Measurements from ENCODE around the gene TSPAN3.

The TSPAN3 gene

DNA sequence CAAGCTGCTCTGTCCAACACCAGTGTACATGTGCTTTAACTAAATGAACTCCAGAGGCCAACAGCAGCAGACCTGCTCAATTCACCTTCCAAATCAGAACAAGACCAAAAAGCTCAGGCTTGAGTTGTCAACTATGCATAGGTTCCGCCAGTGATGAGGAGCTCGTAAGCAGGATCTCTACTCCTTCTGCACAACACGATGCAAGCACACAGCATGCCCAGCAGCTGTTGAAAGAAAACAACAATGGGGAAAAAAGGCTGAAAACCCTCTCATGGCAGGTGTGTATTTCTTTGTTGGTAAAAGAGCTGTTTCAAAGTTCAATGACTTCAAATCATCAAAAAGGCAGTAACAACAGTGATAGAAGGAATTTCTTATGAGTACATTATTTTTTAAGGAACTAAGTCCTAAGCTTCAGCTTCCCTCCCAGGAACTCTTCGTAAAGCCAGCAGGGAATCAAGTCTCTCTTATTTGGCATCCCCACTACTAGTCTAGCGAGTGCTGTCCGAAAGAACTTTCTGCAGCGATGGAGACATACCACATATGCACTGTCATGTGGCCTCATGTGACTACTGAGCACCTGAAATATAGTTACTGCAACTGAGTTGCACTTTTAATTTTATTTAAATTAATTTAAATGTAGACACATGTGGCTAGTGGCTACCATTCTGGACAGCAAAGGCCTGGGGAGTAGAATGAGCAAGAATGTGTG is 24.1 kb downstream of the TSPAN3 start:
- H3K27ac Mint-ChIP-seq = peak overlapping the region; percentile 40

DNA sequence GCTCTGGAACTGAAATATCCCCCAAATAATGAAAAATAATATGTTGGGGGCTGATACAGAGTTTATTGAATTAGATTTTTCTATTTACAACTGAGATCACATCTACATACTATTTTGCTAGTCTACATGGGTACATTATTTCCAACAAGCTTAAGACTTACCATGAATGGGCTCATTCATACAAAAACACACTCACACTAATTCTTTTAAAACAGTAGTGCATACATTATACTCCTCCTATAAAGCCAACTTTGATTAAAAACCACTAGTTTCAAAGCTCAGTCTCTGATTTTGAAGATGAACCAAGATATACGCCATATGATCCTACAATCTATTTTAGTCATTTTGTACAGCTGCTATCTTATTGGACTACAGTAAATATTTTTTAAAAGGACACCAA is 24.9 kb downstream of the TSPAN3 start:
- no peaks in the 10 kb centered on the region for H3K9me3 Mint-ChIP-seq
- peak overlapping the region; percentile 40 for H3K27ac Mint-ChIP-seq
- ATAC-seq = no peak
- H3K36me3 Mint-ChIP-seq = peaks cover 86% of the 10 kb centered on the region
- no peak overlapping the region for H3K4me3 Mint-ChIP-seq
- DNase-seq (ENCODE audit: low spot score in 2 of 2) = no peak
- H3K4me1 Mint-ChIP-seq = peaks cover 29% of the 10 kb centered on the region

More for the DNA sequence above, 24.1 kb downstream of the TSPAN3 start:
- H3K4me3 Mint-ChIP-seq = no peak overlapping the region
- DNase-seq (ENCODE audit: low spot score in 2 of 2) = no peak
- peaks cover 25% of the 10 kb centered on the region for H3K4me1 Mint-ChIP-seq
- no peaks in the 10 kb centered on the region for H3K9me3 Mint-ChIP-seq
- no peak for ATAC-seq
- H3K36me3 Mint-ChIP-seq = peaks cover 86% of the 10 kb centered on the region

DNA sequence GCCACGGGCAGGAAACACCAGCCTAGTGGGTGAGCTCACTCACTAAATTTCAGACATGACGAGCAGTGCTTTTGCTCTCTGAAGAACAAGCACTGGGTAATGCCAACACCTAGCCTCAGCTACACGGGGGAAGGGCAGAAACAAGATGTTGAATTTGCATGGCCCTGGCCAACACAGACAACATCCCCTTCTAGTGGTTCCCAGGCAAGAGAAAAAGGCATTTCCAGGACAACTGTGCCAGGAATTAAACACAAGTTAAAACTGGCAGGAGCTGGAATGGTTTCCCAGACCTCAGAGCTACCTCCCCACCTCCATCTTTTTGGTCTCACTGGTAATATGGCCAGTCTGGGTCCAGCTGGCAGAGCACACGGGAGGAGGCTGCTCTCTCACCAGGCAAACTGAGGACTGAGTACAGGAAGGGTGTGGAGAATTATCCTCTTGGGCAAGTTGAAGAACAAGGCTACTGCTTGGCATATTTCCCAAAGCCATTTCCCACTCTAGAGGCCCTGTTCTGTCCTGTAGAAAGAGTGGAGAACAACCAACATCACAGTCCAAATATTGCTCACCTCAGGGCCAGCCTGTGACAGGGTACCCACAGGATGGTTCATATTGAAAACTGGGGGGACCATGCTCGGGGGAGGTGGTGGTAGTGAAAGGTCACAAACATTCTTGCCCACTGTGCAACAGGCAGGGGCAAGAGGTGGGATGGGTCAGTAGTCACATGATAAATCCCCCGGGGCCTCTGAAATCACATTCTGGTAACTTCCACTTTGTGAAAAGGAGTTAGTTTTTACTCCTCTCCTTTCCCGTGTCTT is 26.5 kb downstream of the TSPAN3 start:
- DNase-seq (ENCODE audit: low spot score in 2 of 2) (peak in 1 of 2 donors; percentile 48), ATAC-seq (peak; percentile 33)
- Mint-ChIP-seq H3K9me3 (no peaks in the 10 kb centered on the region), H3K36me3 (peaks cover 81% of the 10 kb centered on the region), H3K4me3 (no peak overlapping the region), H3K4me1 (peaks cover 35% of the 10 kb centered on the region), H3K27ac (peak overlapping the region; percentile 40)

DNA sequence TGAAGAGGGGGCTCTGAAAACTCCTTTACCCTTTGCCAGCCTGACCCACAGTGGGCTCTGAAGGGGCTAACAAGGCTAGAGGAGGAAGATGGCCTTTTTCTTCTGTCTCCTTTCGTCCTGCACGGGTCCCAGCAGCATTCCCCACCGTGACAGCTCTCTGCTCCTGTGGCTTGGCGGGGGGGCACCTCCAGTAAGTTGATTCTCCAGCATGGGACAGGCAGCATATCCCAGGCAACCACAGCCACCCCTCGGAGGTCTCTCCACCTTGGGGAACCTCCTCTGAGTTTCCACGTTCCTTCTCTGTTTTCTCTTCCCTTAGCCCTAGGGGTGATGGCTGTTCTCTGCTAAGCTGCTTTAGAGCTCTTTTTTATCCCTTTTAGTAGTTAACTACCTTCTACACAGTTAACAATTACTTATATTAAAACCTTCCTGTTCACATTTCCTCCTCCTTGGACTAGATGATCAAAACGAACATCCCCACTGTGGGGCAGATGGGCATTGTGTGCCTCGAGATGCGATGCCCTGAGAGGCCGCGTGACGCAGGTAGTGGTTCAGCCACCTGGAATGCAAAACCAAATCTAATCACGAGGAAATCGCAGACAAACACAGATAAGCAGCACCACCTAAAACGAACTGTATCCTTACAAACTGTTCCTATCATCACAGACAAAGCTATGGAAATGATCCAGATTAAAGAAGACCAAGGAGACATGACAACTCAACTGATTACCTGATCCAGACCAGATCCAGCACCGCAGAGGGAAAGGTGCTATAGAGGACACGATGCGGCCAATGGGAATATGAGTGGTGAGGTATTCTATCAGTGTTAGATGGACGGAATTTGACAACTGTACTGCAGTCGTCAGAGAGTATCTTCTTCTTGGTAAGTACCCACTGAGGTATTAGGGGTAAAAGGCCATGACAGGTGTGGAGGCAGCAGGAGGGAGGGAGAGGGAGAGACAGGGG is 27.7 kb downstream of the TSPAN3 start:
- ATAC-seq (no peak), DNase-seq (ENCODE audit: low spot score in 2 of 2) (no peak)
- Mint-ChIP-seq H3K27ac (peak overlapping the region; percentile 40), H3K4me3 (no peak overlapping the region), H3K36me3 (peaks cover 72% of the 10 kb centered on the region), H3K9me3 (no peaks in the 10 kb centered on the region), H3K4me1 (peaks cover 35% of the 10 kb centered on the region)

DNA sequence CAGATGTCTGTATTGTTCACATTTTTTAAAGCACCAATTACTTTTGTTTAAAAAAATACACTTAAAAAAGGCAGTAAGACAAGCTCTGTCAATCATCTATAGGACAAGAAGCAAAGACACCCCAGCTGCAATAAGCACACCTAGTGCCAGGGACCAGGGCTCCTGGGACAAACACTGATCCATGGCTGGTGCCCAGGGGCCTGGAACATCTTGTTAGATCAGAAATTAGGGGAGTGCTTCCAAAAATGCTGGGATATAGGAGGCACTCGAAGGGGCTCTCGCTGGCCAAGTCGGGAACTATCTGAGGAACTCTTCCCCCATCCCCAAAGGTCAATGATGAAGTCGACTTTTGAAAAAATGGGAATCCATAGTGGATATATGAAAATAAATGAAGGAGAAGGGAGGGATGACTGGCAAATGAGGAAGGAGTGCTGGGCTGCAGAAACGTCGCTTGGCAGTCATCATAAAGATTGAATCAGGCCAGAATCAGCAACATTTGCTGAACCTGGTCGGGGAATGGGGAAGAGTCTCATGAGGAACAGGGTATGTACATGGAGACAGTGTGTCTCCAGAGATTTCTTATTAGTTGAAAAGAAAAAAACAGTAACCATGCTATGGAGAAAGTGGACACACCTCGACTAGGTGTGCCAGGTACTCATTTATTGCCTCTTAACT is 28.5 kb downstream of the TSPAN3 start:
- peak overlapping the region; percentile 40 for H3K27ac Mint-ChIP-seq
- ATAC-seq (no peak), DNase-seq (ENCODE audit: low spot score in 2 of 2) (no peak)
- H3K36me3 Mint-ChIP-seq = peaks cover 71% of the 10 kb centered on the region
- no peak overlapping the region for H3K4me3 Mint-ChIP-seq
- peaks cover 41% of the 10 kb centered on the region for H3K4me1 Mint-ChIP-seq
- H3K9me3 Mint-ChIP-seq = no peaks in the 10 kb centered on the region

DNA sequence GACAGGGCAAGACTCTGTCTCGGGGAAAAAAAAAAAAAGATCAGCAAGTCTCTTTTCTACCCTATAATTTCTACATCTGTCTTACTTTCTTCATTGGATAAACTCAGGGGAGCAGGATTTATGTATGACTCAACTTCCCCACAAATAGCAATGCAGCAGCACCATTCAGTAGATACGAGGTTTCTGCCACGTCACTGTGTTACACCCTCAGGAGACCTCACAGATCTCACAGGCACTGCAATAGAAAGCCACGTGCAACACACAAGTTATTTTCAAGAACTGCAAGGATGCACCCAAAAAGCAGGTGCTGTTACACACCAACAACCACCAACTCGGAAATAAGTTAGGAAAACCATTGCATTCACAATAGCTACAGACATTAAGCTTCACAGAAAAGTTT is 30.2 kb downstream of the TSPAN3 start:
- Mint-ChIP-seq H3K27ac (peak overlapping the region; percentile 40), H3K36me3 (peaks cover 71% of the 10 kb centered on the region), H3K4me3 (no peak overlapping the region), H3K4me1 (peaks cover 50% of the 10 kb centered on the region), H3K9me3 (no peaks in the 10 kb centered on the region)
- DNase-seq (ENCODE audit: low spot score in 2 of 2) (no peak), ATAC-seq (peak; percentile 90)

DNA sequence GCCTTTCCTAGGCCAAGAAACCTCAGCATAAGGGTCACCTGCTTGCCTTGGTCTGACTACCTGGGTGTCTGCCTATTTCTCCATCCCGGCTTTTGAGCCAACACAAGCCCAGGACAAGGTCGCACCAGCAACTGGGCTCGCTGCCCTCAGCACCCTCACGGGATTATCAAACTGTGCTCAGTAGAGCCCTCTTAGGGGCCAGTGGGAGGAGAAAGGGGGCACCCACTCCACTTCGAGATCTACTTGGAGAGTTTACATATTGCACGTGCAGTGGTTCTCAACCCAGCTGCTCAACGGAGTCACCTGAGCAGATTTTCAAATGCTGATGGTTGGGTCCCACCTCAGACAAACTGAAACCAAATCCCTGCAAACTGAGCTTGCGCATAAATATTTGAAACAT is 31.1 kb downstream of the TSPAN3 start:
- no peak for DNase-seq (ENCODE audit: low spot score in 2 of 2)
- Mint-ChIP-seq H3K4me1 (peaks cover 44% of the 10 kb centered on the region), H3K36me3 (peaks cover 71% of the 10 kb centered on the region), H3K4me3 (no peak overlapping the region), H3K27ac (no peak overlapping the region), H3K9me3 (no peaks in the 10 kb centered on the region)
- ATAC-seq = no peak

- Mint-ChIP-seq H3K36me3 (peaks cover 71% of the 10 kb centered on the region), H3K9me3 (no peaks in the 10 kb centered on the region), H3K27ac (no peak overlapping the region), H3K4me3 (no peak overlapping the region), H3K4me1 (peaks cover 50% of the 10 kb centered on the region)
- ATAC-seq (no peak), DNase-seq (ENCODE audit: low spot score in 2 of 2) (no peak)
Measured at GRCh38 chr15:77039217-77039533, 31.7 kb downstream of the TSPAN3 start.

DNA sequence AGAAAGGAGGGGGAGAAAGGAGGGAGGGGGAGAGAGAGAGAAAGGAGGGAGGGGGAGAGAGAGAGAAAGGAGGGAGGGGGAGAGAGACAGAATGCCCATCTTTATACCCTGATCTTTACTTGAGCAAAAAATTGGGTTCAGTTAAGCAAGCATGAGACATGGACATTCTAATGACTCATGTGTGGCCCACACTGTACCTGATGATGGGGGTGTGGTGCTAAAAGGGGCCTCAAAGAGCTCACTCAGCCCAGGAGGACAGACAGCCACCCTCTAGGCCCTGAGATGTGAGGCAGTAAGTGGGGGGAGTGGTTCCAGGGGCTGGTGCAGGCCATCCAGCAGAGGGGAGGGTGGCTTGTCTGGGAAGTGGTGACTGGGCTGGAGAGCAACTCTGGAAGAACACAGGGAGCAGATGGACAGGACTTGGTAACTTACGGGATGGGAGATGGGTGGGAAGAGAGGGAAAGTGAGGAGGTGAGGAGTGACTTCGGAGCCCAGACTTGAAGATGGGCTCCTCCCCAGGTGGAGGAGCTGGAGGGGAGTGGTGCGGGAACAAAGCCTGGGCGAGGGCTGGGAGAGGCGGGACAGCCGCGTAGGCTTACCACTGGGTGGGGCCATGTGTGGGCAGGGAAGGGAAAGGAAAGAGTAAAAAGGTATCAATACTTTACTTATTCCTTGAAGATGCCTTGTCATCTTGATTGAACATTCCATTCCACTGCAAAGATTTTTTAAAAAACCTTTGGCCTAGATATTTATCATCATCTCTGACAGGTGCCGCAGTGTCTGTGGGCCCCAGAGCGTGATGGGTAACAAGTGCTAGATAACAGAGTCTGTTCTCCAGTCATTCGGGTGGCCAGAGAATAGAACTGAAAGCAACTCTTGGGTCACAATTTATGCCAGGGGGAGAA is 32.3 kb downstream of the TSPAN3 start:
- H3K36me3 Mint-ChIP-seq = peaks cover 71% of the 10 kb centered on the region
- no peaks in the 10 kb centered on the region for H3K9me3 Mint-ChIP-seq
- peaks cover 48% of the 10 kb centered on the region for H3K4me1 Mint-ChIP-seq
- ATAC-seq = no peak
- DNase-seq (ENCODE audit: low spot score in 2 of 2) = no peak
- no peak overlapping the region for H3K27ac Mint-ChIP-seq
- H3K4me3 Mint-ChIP-seq = no peak overlapping the region

GRCh38 chr15:77037388-77038209 is 33.3 kb downstream of the TSPAN3 start:
- ATAC-seq = no peak
- peaks cover 72% of the 10 kb centered on the region for H3K36me3 Mint-ChIP-seq
- peaks cover 40% of the 10 kb centered on the region for H3K4me1 Mint-ChIP-seq
- no peak overlapping the region for H3K4me3 Mint-ChIP-seq
- no peak for DNase-seq (ENCODE audit: low spot score in 2 of 2)
- H3K27ac Mint-ChIP-seq = peak overlapping the region; percentile 94
- H3K9me3 Mint-ChIP-seq = no peaks in the 10 kb centered on the region

GRCh38 chr15:77036537-77037387 is 34.1 kb downstream of the TSPAN3 start:
- ATAC-seq = no peak
- no peak for DNase-seq (ENCODE audit: low spot score in 2 of 2)
- H3K4me3 Mint-ChIP-seq = no peak overlapping the region
- H3K4me1 Mint-ChIP-seq = peaks cover 36% of the 10 kb centered on the region
- peaks cover 80% of the 10 kb centered on the region for H3K36me3 Mint-ChIP-seq
- no peaks in the 10 kb centered on the region for H3K9me3 Mint-ChIP-seq
- peak overlapping the region; percentile 94 for H3K27ac Mint-ChIP-seq

DNA sequence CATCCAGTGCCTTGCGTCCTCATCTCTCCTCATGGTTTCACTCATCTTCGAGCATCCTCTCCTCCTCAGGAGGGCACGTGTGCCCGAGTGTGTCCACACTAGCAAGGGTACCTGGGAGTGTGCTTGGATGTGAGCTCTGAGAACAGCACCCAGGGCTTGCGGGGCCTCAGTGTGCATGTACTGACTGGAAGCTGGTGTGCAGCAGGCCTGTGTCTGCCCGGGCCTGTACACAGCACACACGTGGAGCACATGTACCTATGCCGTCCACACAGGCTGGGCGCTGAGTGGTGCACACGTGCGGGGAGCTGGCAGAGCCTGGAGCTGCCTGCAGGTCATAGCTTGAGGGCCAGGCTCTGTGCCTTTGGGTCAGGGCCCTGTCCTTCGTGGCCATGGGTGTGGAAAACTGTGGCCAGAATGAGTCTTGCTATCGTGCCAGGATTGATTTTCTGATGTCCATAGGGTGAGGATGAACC is 34.9 kb downstream of the TSPAN3 start:
- H3K4me1 Mint-ChIP-seq = peaks cover 36% of the 10 kb centered on the region
- H3K9me3 Mint-ChIP-seq = no peaks in the 10 kb centered on the region
- ATAC-seq (no peak), DNase-seq (ENCODE audit: low spot score in 2 of 2) (no peak)
- no peak overlapping the region for H3K4me3 Mint-ChIP-seq
- H3K27ac Mint-ChIP-seq = peak overlapping the region; percentile 94
- H3K36me3 Mint-ChIP-seq = peaks cover 80% of the 10 kb centered on the region

All from stimulated activated effector memory CD8-positive, alpha-beta T cell treated with anti-CD3 and anti-CD28 coated beads, Interleukin-12 subunit alpha, Interleukin-12 subunit beta, amount 100 ng/mL, for 72 hours (primary cell).